Esophagus squamous epithelium (tissue), 5 donors: ENCODE results near the gene NSMF. TPM values are rescaled to one million over a fixed set of nuclear protein-coding genes. Genes with fewer than 3 reads are reported as not detected.

Source experiments
- DNase-seq: peaks from one replicate; lab custom pipeline; 2025; lab: John Stamatoyannopoulos, UW
- H3K27ac ChIP-seq, 4 donors: fragments of 200-600 bp; sonication (generic); one replicate each; pipeline ENCODE4 v1.5.1; 2016 to 2019; ENCODE audit warnings: mild to moderate bottlenecking in 1 of 4
- H3K27me3 ChIP-seq, 4 donors: fragments of 200-600 bp; sonication (generic); 1 replicate in 3 of 4; 2 replicates in 1 of 4; pipeline versions ENCODE4 v1.5.1 to v1.6.0; 2017 to 2021; ENCODE audit warnings: antibody characterized with exemption in 1 of 4
- H3K36me3 ChIP-seq, 3 donors: fragments of 200-600 bp; sonication (generic); one replicate each; pipeline ENCODE4 v1.5.1; 2016 to 2019
- H3K4me1 ChIP-seq, 3 donors: fragments of 200-600 bp; sonication (generic); one replicate each; pipeline ENCODE4 v1.5.1; 2017 to 2019
- H3K4me3 ChIP-seq, 4 donors: fragments of 200-600 bp; sonication (generic); 1 replicate in 3 of 4; 2 replicates in 1 of 4; pipeline ENCODE4 v1.5.1; 2016 to 2019; ENCODE audit warnings: mild to moderate bottlenecking in 2 of 4, moderate library complexity in 1 of 4
- H3K9me3 ChIP-seq, 3 donors: fragments of 200-600 bp; sonication (generic); one replicate each; pipeline ENCODE4 v1.5.1; 2016 to 2019
- POLR2A ChIP-seq, 4 donors: fragments of 450-650 bp; IDR thresholded peaks; one replicate each; pipeline ENCODE4 v1.6.1; 2017; ENCODE audit warnings: antibody characterized with exemption in 4 of 4, mild to moderate bottlenecking in 4 of 4, moderate library complexity in 3 of 4
- WGBS, 2 donors: methylation state at CpG; one replicate each; pipeline ENCODE4 v1.1.5; 2018; 5-methylcytosine and 5-hydroxymethylcytosine counted together
- intact Hi-C: fragments of 100-400 bp; cut with DNase I; formaldehyde crosslinking; loops from one replicate; pipeline ENCODE4 v1.15.0; 2022
- total RNA-seq, 4 donors: library from RNA; depleted of rRNA; stranded (reverse); fragments of >200 nt; gene quantifications; one replicate each; pipeline ENCODE4 v1.1.0, GENCODE V29; 2016
- TF ChIP-seq, protein P1 (sequence below), 6 experiments: fragments of 450-650 bp in 4 of 6; fragments of 200-600 bp in 2 of 6; sonication (generic) in 2 of 6; IDR thresholded peaks; one replicate each; pipeline ENCODE4 v1.5.1; 2016 to 2019; ENCODE audit warnings: antibody characterized with exemption in 6 of 6, mild to moderate bottlenecking in 4 of 6, moderate library complexity in 4 of 6
- donor health status: DM: yes; HTN: yes; CAD: no.

NSMF gene
- total RNA-seq, 4 donors from 2014 or later: 16.2 to 38.1 (median 20.6) TPM

DNA sequence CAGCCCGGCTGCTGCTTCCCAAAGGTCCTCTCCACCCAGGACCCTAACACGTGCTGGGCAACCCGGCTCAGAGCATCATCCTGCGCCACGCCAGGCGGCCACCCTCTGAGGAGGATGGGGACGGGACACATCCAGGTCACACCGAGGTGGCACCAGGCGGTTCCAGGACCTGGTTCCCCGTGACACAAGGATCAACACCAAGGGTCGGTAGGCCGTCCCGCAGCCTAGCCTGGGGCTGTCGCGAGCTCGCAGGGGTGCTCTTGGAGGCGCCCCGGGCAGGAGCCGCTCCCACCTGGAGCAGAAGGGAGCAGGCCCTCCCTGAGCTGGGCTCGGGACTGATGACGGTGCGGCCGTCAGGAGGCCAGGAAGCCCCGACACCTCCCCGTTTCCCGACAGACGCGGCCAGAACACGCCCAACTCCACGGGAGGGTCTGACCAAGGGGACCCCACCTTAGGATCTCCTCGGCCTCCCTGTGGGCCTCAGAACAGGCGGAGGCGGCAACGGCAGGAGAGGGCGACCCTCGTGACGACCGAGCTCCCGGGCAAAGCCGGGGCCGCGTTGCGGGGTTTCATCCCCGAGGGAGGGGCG, 42.5 kb downstream of the NSMF start:
- Histone ChIP-seq H3K4me3 (peak overlapping the region in 3 of 4 donors; percentile 32 to 48 (median 41)), H3K27me3 (no peaks in the 10 kb centered on the region), H3K27ac (peak overlapping the region in 2 of 4 donors; percentile 44 to 48), H3K4me1 (peaks cover 12 to 46% (median 16%) of the 10 kb centered on the region in 3 donors), H3K9me3 (no peaks in the 10 kb centered on the region), H3K36me3 (peaks cover 0 to 20% (median 0%) of the 10 kb centered on the region in 3 donors)
- no peak for TF ChIP-seq POLR2A (IDR thresholded peaks at IDR 0.05)
- TF ChIP-seq, protein P1, sequence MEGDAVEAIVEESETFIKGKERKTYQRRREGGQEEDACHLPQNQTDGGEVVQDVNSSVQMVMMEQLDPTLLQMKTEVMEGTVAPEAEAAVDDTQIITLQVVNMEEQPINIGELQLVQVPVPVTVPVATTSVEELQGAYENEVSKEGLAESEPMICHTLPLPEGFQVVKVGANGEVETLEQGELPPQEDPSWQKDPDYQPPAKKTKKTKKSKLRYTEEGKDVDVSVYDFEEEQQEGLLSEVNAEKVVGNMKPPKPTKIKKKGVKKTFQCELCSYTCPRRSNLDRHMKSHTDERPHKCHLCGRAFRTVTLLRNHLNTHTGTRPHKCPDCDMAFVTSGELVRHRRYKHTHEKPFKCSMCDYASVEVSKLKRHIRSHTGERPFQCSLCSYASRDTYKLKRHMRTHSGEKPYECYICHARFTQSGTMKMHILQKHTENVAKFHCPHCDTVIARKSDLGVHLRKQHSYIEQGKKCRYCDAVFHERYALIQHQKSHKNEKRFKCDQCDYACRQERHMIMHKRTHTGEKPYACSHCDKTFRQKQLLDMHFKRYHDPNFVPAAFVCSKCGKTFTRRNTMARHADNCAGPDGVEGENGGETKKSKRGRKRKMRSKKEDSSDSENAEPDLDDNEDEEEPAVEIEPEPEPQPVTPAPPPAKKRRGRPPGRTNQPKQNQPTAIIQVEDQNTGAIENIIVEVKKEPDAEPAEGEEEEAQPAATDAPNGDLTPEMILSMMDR (IDR thresholded peaks at IDR 0.05): no peak
- intact Hi-C loops: no loop called here
- DNase-seq: no peak
- 76% methylated on average over 7 of the region's 45 CpGs; no CpG with 5 or more reads in 1 of the 2 donors for WGBS, 2 donors

DNA sequence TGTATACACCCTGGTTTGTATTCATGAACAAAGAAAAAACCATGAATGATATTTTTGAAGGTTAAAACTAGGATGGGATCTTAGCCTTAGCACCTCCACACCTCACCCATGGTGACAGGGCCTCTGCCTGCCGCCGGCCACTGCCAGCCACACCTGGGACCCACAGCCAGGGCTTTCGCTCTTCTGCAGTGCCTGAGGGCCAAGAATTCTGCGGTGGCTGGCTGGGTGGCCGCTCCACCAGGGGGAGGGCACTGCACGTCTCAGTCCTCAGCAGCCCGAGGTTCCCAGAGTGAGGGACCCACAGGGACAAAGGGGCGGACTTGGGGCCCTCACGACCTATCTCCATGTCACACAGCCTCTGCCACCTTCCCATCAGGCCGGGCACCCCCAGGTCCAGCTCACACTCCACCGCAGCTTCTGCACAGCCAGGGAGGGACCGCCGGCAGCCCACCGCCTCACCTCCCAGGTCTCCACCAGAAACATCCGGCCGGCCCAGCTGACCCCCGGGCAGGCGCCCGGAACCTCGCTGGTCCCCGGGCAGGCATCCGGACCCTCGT, 43.0 kb downstream of the NSMF start:
- Histone ChIP-seq H3K27me3 (no peaks in the 10 kb centered on the region), H3K9me3 (no peaks in the 10 kb centered on the region), H3K4me1 (peaks cover 18 to 46% (median 19%) of the 10 kb centered on the region in 3 donors), H3K27ac (no peak overlapping the region), H3K4me3 (no peak overlapping the region), H3K36me3 (peaks cover 0 to 20% (median 0%) of the 10 kb centered on the region in 3 donors)
- TF ChIP-seq POLR2A (IDR thresholded peaks at IDR 0.05): no peak
- TF ChIP-seq, protein P1 (IDR thresholded peaks at IDR 0.05): no peak
- 84 to 100% methylated on average over 2 to 3 of the region's 23 CpGs for WGBS, 2 donors
- intact Hi-C loops: no loop called here
- DNase-seq: no peak

DNA sequence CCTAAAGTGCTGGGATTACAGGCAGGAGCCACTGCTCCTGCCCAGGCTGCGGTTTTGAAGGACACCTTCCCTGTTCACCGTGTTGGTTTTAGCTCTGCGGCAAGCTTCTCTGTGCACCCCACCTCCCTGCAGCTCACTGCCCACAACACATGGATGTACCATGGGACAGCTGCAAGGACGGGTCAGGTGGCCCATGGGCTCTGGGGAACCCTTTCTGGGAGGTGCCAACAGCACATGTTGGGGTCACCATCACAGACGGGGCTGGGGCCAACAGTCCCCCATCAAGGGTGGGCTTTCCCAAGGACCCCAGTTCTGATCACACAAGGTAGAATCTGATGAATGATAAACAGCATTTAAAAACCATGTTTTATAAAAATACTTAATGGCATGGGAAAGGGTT, 43.7 kb downstream of the NSMF start:
- Histone ChIP-seq H3K4me1 (peaks cover 21 to 50% (median 22%) of the 10 kb centered on the region in 3 donors), H3K36me3 (peaks cover 0 to 20% (median 0%) of the 10 kb centered on the region in 3 donors), H3K4me3 (no peak overlapping the region), H3K9me3 (no peaks in the 10 kb centered on the region), H3K27ac (no peak overlapping the region), H3K27me3 (no peaks in the 10 kb centered on the region)
- no peak for DNase-seq
- WGBS, 2 donors: 84 to 100% methylated on average over 1 to 5 of the region's 5 CpGs
- no peak for TF ChIP-seq POLR2A (IDR thresholded peaks at IDR 0.05)
- TF ChIP-seq, protein P1 (IDR thresholded peaks at IDR 0.05): no peak
- intact Hi-C loops: no loop called here

DNA sequence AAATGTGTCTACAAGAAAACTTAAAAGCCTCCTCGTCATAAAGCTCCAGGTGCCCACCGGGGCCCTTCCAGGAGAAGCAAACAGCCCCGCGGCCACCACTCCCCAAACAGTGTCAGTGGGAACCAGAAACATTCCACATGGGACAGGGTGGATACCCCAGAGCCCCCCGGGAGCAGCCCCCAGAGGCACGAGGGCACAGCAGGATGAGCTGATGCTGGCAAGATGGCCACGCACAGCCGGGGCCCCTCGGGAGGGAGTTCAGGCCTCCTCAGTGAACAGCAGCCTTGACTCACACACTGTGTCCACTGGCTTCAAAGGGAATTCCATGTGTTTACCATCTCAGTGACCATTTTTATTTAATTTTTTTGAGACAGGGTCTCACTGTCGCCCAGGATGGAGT, 46.7 kb downstream of the NSMF start:
- peak overlapping the region; percentile 35 to 79 (median 59) for H3K27ac ChIP-seq
- peaks cover 21 to 51% (median 23%) of the 10 kb centered on the region in 3 donors for H3K4me1 ChIP-seq
- H3K27me3 ChIP-seq: peaks cover 0 to under 1% (median 0%) of the 10 kb centered on the region in 4 donors
- no peak for TF ChIP-seq POLR2A (IDR thresholded peaks at IDR 0.05)
- intact Hi-C loops: no loop called here
- DNase-seq: no peak
- no peaks in the 10 kb centered on the region for H3K9me3 ChIP-seq
- 61 to 90% methylated on average over 4 to 10 of the region's 10 CpGs for WGBS, 2 donors
- H3K4me3 ChIP-seq: no peak overlapping the region
- peaks cover 0 to 8% (median 0%) of the 10 kb centered on the region in 3 donors for H3K36me3 ChIP-seq

DNA sequence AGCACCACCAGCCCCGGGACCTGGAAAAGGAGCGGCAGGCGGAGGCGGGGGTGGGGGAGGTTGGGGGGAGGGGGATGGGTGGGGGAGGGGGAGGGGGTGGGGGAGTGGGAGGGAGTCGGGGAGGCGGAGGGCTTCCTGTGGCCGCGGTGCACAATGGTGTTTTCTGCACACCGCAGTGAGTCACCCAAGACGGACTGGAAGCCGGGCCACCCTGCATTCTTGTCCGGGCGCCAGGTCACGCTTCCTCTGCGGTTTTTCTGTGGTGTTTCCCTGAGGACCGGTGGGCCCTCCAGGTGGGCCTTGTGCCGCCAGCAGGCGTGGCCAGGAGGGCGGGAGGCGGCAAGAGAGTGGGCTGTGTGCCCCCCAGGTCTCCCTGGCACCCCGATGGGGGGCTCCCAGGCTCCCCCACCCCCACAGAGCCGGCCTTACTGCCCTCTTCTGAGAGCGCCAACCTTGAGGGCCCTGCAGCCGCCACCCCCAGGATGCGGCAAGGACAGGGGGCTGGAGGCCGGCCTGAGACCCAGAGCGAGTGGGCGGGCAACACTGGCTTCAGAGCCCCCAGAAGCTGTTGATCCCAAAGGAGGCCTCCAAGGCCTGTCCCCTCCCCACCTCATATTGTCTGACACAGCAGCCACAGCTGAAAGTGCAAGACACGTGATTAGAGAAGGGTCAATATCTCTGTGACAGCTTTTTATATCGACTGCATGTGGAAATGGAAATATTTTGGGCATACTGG, 47.3 kb downstream of the NSMF start:
- DNase-seq: no peak
- TF ChIP-seq POLR2A (IDR thresholded peaks at IDR 0.05): no peak
- TF ChIP-seq, protein P1 (IDR thresholded peaks at IDR 0.05): no peak
- Histone ChIP-seq H3K4me1 (peaks cover 27 to 51% (median 30%) of the 10 kb centered on the region in 3 donors), H3K27ac (peak overlapping the region; percentile 51 to 83 (median 76)), H3K27me3 (peaks cover 0 to 5% (median 0%) of the 10 kb centered on the region in 4 donors), H3K36me3 (peaks cover 0 to 2% (median 0%) of the 10 kb centered on the region in 3 donors), H3K9me3 (no peaks in the 10 kb centered on the region), H3K4me3 (peak overlapping the region in 3 of 4 donors; percentile 1 to 49 (median 16))
- intact Hi-C loops: no loop called here
- 15 to 33% methylated on average over 2 to 10 of the region's 30 CpGs for WGBS, 2 donors
